HepG2 (cell line): Measurements from ENCODE around the gene SLC16A6. TPM values are rescaled to one million over a fixed set of nuclear protein-coding genes. Genes with fewer than 3 reads are reported as not detected.

Experiments
- FOXK2 ChIP-seq: fragments of 450-650 bp; IDR thresholded peaks from 2 replicates; pipeline ENCODE4 v1.6.1; 2016
- GMEB2 ChIP-seq: IDR thresholded peaks from 2 replicates; pipeline ENCODE4 v1.6.1; 2016; ENCODE audit warnings: missing biosample characterization, missing genetic modification reagents, low read depth
- GZF1 ChIP-seq: sonication (generic); formaldehyde crosslinking; IDR thresholded peaks from 2 replicates; pipeline ENCODE4 v1.5.1; 2020; ENCODE audit warnings: mild to moderate bottlenecking, missing genetic modification reagents
- HES4 ChIP-seq: sonication (generic); formaldehyde crosslinking; IDR thresholded peaks from 2 replicates; pipeline ENCODE4 v1.9.0; 2021; ENCODE audit warnings: mild to moderate bottlenecking, missing genetic modification reagents, borderline replicate concordance
- NONO ChIP-seq, 2 experiments: fragments of 450-650 bp in 1 of 2; sonication (generic) in 1 of 2; formaldehyde crosslinking in 1 of 2; IDR thresholded peaks in 1 of 2; conservative IDR thresholded peaks in 1 of 2; 2 replicates each; pipeline versions ENCODE4 v1.6.1 to v1.8.0; 2017 to 2022; ENCODE audit warnings: mild to moderate bottlenecking in 1 of 2, missing genetic modification reagents in 1 of 2, moderate library complexity in 1 of 2
- NR0B2 ChIP-seq: sonication (generic); formaldehyde crosslinking; IDR thresholded peaks from 2 replicates; pipeline ENCODE4 v1.4.0; 2020; ENCODE audit warnings: mild to moderate bottlenecking, missing genetic modification reagents
- PAWR ChIP-seq: sonication (generic); formaldehyde crosslinking; IDR thresholded peaks from 2 replicates; pipeline ENCODE4 v1.4.0; 2020; ENCODE audit warnings: missing genetic modification reagents, mild to moderate bottlenecking, borderline replicate concordance
- TMF1 ChIP-seq: sonication (generic); formaldehyde crosslinking; IDR thresholded peaks from 2 replicates; pipeline ENCODE4 v1.8.1; 2022; ENCODE audit warnings: low read depth, missing genetic modification reagents
- ZBTB37 ChIP-seq: sonication (generic); formaldehyde crosslinking; IDR thresholded peaks from 2 replicates; pipeline ENCODE4 v1.4.0; 2020; ENCODE audit warnings: mild to moderate bottlenecking, missing genetic modification reagents
- ZBTB46 ChIP-seq: sonication (generic); formaldehyde crosslinking; IDR thresholded peaks from 2 replicates; pipeline ENCODE4 v1.4.0; 2020; ENCODE audit warnings: mild to moderate bottlenecking, missing genetic modification reagents, borderline replicate concordance
- ZBTB49 ChIP-seq: sonication (generic); formaldehyde crosslinking; IDR thresholded peaks from 2 replicates; pipeline ENCODE4 v1.4.0; 2020; ENCODE audit warnings: missing genetic modification reagents, borderline replicate concordance
- ZFP1 ChIP-seq: IDR thresholded peaks from 2 replicates; pipeline ENCODE4 v1.6.1; 2016
- ZFP82 ChIP-seq: sonication (generic); formaldehyde crosslinking; IDR thresholded peaks from 2 replicates; pipeline ENCODE4 v1.5.1; 2020; ENCODE audit warnings: mild to moderate bottlenecking, missing genetic modification reagents, borderline replicate concordance
- ZNF180 ChIP-seq: sonication (generic); formaldehyde crosslinking; IDR thresholded peaks from 2 replicates; pipeline ENCODE4 v1.4.0; 2020; ENCODE audit warnings: low read depth, missing genetic modification reagents, borderline replicate concordance
- ZNF296 ChIP-seq: sonication (generic); formaldehyde crosslinking; conservative IDR thresholded peaks from 2 replicates; pipeline ENCODE4 v1.5.0; 2020; ENCODE audit warnings: mild to moderate bottlenecking, missing genetic modification reagents
- ZNF350 ChIP-seq: sonication (generic); formaldehyde crosslinking; IDR thresholded peaks from 2 replicates; pipeline ENCODE4 v1.4.0; 2020; ENCODE audit warnings: mild to moderate bottlenecking, low read depth, missing genetic modification reagents, borderline replicate concordance
- ZSCAN30 ChIP-seq: sonication (generic); formaldehyde crosslinking; IDR thresholded peaks from 2 replicates; pipeline ENCODE4 v1.5.0; 2020; ENCODE audit warnings: mild to moderate bottlenecking, missing genetic modification reagents
- polyA plus RNA-seq, 8 experiments: library from polyadenylated mRNA; depleted of rRNA in 3 of 8; stranded (reverse) in 7 of 8; unstranded in 1 of 8; fragments of >200 nt; fragmentation: Illumina TruSeq in 4 of 8; extraction: Trizol in 4 of 8; gene quantifications; 2 replicates each; pipeline versions ENCODE4 v1.2.1 to v1.2.3, GENCODE V29; 2011 to 2016; ENCODE audit warnings: low read depth in 4 of 8, missing spikeins in 1 of 8, mixed read lengths in 1 of 8; ENCODE audit not compliant: insufficient read depth in 1 of 8
- total RNA-seq, 5 experiments: library from RNA; depleted of rRNA; stranded (reverse); fragments of >200 nt; fragmentation: Illumina TruSeq; extraction: Trizol; gene quantifications; 2 replicates each; pipeline ENCODE4 v1.2.3, GENCODE V29; 2016; ENCODE audit warnings: low read depth in 1 of 5
- TF ChIP-seq, protein P1 (sequence below): sonication (generic); formaldehyde crosslinking; IDR thresholded peaks from 2 replicates; pipeline ENCODE4 v1.8.0; 2022; ENCODE audit warnings: mild to moderate bottlenecking, missing genetic modification reagents, borderline replicate concordance

SLC16A6 gene
- total and polyA plus RNA-seq, 2 of the 13 experiments (the other 11 are each of a cell fraction or from before 2014, with no cell fraction given), result 1.1 to 44.7 TPM

DNA sequence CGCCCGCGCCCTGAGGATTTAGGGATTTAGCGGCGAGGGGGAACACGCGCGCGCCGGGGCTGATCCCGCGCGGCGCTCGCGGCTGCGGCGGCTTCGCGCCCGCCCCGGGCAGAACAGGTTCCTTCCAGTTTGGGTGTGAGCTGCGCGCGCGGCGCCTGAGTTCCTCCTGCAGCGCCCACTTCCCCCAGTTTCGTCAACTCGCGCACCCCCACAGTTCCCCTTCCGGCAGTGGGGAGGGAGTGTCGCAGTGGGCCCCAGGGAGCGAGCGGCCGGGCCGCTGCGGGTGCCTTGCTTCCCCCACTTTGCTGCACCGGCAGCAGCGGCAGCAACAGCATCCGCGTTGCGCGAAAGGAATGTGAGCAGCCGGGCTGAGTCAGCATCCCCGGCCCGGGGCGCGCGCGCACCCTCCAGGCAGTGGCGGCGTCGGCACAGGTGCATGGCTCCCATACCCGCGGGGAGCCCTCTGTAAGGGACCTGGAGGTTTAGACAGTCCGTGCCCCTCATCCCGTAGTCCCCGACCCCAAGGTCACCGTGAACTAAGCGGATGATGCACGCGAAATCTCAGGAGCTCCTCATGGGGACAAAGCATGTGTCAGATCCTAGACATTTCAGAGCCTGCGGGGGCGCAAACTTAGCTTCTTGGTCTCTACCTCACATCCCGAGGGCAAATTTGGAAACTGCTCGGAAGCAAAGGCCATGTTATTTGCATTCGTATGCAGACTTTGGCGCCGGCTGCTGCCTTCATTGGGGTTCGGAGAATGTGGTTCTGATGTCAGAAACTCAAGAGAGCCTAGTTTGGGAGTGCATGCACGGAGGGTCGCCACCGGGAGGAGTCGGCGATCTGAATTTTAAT is 1.1 kb upstream of the SLC16A6 start (continued):
- TF ChIP-seq ZBTB49 (no peak), NR0B2 (CRISPR knock-in tag) (peak; percentile 67; the same call in 1 of the 2 replicates), GMEB2 (no peak), PAWR (CRISPR knock-in tag) (no peak; the same call in 1 of the 2 replicates), ZFP82 (CRISPR knock-in tag) (no peak), ZNF180 (CRISPR knock-in tag) (no peak), GZF1 (CRISPR knock-in tag) (peak; percentile 76; the same call in 1 of the 2 replicates), ZSCAN30 (no peak), TMF1 (CRISPR knock-in tag) (peak; percentile 73; the same call in 1 of the 2 replicates), HES4 (CRISPR knock-in tag) (0 out of 2 replicates have a peak, but pooled peaks have one; percentile 5), FOXK2 (no peak), ZNF296 (CRISPR knock-in tag) (no peak), ZNF350 (CRISPR knock-in tag) (peak; percentile 59), NONO (IDR thresholded peaks at IDR 0.05) (no peak), NONO (CRISPR knock-in tag; conservative IDR thresholded peaks at IDR 0.05) (peak; percentile 75), ZBTB37 (CRISPR knock-in tag) (no peak), ZBTB46 (no peak), ZFP1 (CRISPR knock-in tag) (no peak)
- TF ChIP-seq, protein P1, sequence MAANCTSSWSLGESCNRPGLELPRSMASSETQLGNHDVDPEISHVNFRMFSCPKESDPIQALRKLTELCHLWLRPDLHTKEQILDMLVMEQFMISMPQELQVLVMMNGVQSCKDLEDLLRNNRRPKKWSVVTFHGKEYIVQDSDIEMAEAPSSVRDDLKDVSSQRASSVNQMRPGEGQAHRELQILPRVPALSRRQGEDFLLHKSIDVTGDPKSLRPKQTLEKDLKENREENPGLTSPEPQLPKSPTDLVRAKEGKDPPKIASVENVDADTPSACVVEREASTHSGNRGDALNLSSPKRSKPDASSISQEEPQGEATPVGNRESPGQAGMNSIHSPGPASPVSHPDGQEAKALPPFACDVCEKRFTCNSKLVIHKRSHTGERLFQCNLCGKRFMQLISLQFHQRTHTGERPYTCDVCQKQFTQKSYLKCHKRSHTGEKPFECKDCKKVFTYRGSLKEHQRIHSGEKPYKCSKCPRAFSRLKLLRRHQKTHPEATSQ, result 0 out of 2 replicates have a peak, but pooled peaks have one; percentile 13
